ENCODE measurements around the gene ONECUT3. TPM values are rescaled to one million over a fixed set of nuclear protein-coding genes. Genes with fewer than 3 reads are reported as not detected.

ONECUT3 gene
- total RNA-seq, 1 donor: not detected

DNA sequence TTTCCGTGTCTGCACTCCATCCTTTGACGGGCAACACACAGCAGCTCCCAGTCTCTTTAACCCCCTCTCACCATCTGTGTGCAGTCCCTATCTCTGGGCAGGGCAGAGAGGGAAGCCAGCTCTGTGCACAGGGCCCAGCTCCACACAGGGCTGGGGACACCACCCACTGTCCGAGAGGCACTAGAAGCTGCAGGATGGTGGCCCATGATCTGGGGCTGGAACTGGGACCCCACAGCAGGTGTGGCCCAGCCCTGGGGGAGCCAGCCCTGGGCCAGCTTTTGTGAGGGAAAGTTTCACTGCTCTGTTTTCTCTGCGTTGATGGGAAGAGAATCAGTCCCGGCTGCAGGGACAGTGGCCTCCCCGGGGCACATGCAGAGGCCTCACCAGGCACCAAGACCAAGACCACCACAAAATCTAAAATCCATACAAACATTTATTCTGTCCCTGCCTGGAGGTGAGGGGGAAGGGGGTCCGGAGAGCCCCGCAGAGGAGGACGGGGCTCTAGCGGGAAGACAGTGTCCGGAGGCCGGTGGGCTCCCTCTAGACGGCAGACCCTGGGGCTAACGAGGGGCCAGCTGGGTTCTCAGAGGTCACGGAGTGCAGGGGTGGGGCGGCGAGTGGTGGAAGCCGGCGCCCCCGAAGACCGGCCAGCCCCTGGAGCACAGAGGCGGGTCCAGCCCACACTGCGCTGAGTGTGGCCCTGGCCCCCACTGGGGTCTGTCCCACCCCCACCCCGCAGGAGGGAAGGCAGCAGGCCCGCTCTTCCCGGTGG is 61.7 kb downstream of the ONECUT3 start:
- Histone ChIP-seq H3K4me2 (ENCODE audit: insufficient read depth, low read length) (no peak overlapping the region), H4K20me1 (ENCODE audit: insufficient read depth, low read length) (peaks cover 11% of the 10 kb centered on the region), H3K27ac (ENCODE audit: low read depth, low read length) (no peak overlapping the region), H3K4me3 (ENCODE audit: insufficient read depth, low read length) (no peak overlapping the region), H3K27me3 (ENCODE audit: insufficient read depth, low read length) (no peaks in the 10 kb centered on the region), H2AFZ (ENCODE audit: low read length) (no peak overlapping the region), H3K4me1 (ENCODE audit: insufficient read depth, low read length) (peaks cover 9% of the 10 kb centered on the region), H3K79me2 (ENCODE audit: insufficient read depth, low read length) (no peaks in the 10 kb centered on the region), H3K36me3 (ENCODE audit: insufficient read depth, low read length) (peaks cover 22% of the 10 kb centered on the region), H3K9me3 (ENCODE audit: low read depth, low read length) (no peaks in the 10 kb centered on the region)
- DNase-seq (ENCODE audit: insufficient read length, low spot score, missing footprints): no peak
- TF ChIP-seq, protein P1, sequence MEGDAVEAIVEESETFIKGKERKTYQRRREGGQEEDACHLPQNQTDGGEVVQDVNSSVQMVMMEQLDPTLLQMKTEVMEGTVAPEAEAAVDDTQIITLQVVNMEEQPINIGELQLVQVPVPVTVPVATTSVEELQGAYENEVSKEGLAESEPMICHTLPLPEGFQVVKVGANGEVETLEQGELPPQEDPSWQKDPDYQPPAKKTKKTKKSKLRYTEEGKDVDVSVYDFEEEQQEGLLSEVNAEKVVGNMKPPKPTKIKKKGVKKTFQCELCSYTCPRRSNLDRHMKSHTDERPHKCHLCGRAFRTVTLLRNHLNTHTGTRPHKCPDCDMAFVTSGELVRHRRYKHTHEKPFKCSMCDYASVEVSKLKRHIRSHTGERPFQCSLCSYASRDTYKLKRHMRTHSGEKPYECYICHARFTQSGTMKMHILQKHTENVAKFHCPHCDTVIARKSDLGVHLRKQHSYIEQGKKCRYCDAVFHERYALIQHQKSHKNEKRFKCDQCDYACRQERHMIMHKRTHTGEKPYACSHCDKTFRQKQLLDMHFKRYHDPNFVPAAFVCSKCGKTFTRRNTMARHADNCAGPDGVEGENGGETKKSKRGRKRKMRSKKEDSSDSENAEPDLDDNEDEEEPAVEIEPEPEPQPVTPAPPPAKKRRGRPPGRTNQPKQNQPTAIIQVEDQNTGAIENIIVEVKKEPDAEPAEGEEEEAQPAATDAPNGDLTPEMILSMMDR (IDR thresholded peaks at IDR 0.05; ENCODE audit: extremely low read depth, low read depth, low read length): no peak

DNA sequence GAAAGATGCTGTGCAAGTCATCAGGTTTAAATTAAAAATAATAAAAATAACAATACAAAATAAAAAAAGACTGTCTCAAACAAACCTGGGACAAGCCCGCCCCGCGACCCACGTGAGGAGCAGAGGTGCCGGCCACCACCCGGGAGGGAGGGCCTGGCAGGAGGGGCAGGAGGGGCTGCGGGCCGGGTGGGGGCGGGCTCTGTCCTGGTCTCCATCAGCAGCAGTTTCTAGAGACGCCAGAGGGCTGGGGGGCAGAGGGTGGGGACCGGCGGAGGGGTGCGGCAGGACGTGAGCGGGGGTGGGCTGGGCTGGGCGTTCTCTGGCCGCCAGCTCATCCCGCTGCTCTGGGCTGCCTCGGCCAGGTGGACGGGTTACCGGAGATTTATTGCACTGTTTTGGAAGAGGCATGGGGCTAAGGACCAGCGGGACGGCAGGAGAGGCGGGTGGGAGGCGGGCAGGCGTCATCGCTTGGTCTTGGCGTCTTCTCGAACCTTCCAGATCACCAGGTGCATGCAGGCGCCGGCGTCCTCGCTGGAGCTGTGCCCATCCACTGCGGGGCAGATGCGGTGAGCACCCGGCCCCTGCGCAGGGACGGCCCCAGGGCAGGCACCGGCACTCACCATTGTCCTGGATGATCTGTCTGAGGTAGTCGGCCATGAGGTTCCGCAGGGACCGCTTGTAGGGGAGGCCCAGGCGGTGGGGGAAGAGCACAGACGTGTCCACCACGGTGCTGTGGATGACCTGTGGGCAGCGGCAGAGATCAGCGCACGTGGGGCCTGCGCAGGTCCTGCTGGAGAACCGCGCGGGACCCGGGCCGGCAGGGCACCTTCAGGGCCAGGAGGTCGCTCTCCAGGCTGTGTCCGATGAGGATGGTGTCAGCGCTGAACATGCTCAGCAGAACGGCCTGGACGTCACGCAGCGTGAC is 62.6 kb downstream of the ONECUT3 start:
- H2AFZ ChIP-seq (ENCODE audit: low read length): no peak overlapping the region
- no peaks in the 10 kb centered on the region for H3K9me3 ChIP-seq (ENCODE audit: low read depth, low read length)
- TF ChIP-seq, protein P1 (IDR thresholded peaks at IDR 0.05; ENCODE audit: extremely low read depth, low read depth, low read length): no peak
- H3K4me1 ChIP-seq (ENCODE audit: insufficient read depth, low read length): peaks cover 9% of the 10 kb centered on the region
- no peak overlapping the region for H3K4me3 ChIP-seq (ENCODE audit: insufficient read depth, low read length)
- H3K36me3 ChIP-seq (ENCODE audit: insufficient read depth, low read length): peaks cover 28% of the 10 kb centered on the region
- no peaks in the 10 kb centered on the region for H3K27me3 ChIP-seq (ENCODE audit: insufficient read depth, low read length)
- H3K79me2 ChIP-seq (ENCODE audit: insufficient read depth, low read length): no peaks in the 10 kb centered on the region
- H3K4me2 ChIP-seq (ENCODE audit: insufficient read depth, low read length): no peak overlapping the region
- H3K27ac ChIP-seq (ENCODE audit: low read depth, low read length): no peak overlapping the region
- no peak for DNase-seq (ENCODE audit: insufficient read length, low spot score, missing footprints)
- peaks cover 11% of the 10 kb centered on the region for H4K20me1 ChIP-seq (ENCODE audit: insufficient read depth, low read length)

DNA sequence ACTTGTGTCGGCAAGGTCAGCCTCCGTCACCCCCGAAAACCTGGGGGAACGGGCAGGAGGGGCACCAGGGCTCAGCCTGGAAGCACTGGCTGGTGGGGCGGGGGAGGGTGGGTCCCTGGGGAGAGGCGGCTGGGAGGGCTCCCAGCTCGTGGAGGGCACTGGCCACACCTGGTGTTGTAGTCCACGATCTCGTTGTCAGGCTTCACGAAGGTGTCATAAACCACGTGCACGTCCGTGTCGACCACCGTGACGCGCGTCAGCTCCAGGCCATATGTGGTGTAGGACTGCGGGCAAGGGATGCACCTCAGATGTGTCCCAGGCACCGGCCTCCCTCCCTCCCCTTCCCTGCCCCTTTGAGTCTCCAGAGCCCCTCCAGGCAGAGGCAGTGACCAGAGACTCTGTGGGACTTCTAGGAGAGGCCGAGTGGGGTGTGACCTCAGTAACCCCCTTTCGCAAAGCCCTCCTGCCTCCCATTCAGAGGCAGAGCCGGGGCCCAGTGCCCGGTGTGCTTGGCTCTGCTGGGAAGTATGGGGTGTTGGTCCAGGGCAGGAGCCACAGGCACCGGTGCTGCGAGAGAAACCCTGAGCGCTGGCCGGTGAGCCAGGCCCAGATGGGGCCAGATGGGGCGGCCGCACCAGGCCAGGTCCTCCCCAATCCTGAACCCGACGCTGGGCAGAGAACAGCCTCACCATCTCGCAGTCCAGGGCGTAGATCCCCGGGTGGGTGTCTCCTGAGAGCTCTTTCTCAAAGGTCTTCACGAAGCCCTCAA is 63.4 kb downstream of the ONECUT3 start:
- H3K4me1 ChIP-seq (ENCODE audit: insufficient read depth, low read length): peaks cover 9% of the 10 kb centered on the region
- H3K4me3 ChIP-seq (ENCODE audit: insufficient read depth, low read length): no peak overlapping the region
- TF ChIP-seq, protein P1 (IDR thresholded peaks at IDR 0.05; ENCODE audit: extremely low read depth, low read depth, low read length): no peak
- H3K27me3 ChIP-seq (ENCODE audit: insufficient read depth, low read length): no peaks in the 10 kb centered on the region
- no peaks in the 10 kb centered on the region for H3K9me3 ChIP-seq (ENCODE audit: low read depth, low read length)
- peaks cover 11% of the 10 kb centered on the region for H4K20me1 ChIP-seq (ENCODE audit: insufficient read depth, low read length)
- no peak overlapping the region for H2AFZ ChIP-seq (ENCODE audit: low read length)
- H3K4me2 ChIP-seq (ENCODE audit: insufficient read depth, low read length): no peak overlapping the region
- peaks cover 28% of the 10 kb centered on the region for H3K36me3 ChIP-seq (ENCODE audit: insufficient read depth, low read length)
- no peaks in the 10 kb centered on the region for H3K79me2 ChIP-seq (ENCODE audit: insufficient read depth, low read length)
- no peak for DNase-seq (ENCODE audit: insufficient read length, low spot score, missing footprints)
- no peak overlapping the region for H3K27ac ChIP-seq (ENCODE audit: low read depth, low read length)

Data from osteoblast (primary cell).